HG02852 (cell line): ENCODE data around the gene SULT4A1.

Source experiments
- ATAC-seq: cut with Tn5 transposase; IDR thresholded peaks from one replicate; pipeline ENCODE4 v1.9.1; 2021; ENCODE audit warnings: mild to moderate bottlenecking, moderate library complexity; ENCODE audit not compliant: unreplicated experiment

SULT4A1 gene

GRCh38 chr22:43862882-43863202 is 529 bp upstream of the SULT4A1 start:
- ATAC-seq, result no peak

- ATAC-seq, result no peak
Observed at GRCh38 chr22:43861529-43861928, 784 bp downstream of the SULT4A1 start.

GRCh38 chr22:43860831-43861230 is 1.5 kb downstream of the SULT4A1 start:
- no peak for ATAC-seq

GRCh38 chr22:43860126-43860525 is 2.2 kb downstream of the SULT4A1 start:
- no peak for ATAC-seq

GRCh38 chr22:43859621-43860020 is 2.7 kb downstream of the SULT4A1 start:
- ATAC-seq, result no peak

DNA sequence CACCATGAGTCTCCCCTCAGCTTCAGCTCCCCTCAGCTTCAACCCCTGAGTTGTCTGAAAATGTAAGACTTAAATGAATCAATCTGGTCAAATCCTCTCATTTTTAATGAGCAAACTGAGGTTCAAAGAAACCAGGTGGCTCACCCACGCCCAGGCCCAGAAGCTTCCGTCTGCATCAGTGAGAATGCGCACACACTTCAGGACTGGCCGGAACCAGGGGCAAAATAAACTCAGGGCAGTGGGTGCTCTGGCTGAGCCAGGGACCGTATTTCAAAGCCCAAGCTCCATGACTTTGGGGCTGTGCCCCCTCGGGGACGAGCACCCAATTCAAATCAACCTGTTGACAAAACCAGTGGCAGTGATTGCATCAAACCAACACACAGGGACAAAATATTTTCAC is 3.1 kb downstream of the SULT4A1 start:
- ATAC-seq, result no peak

- no peak for ATAC-seq
Observed at GRCh38 chr22:43858156-43858895, 4.0 kb downstream of the SULT4A1 start.

- no peak for ATAC-seq
Observed at GRCh38 chr22:43857367-43857766, 4.9 kb downstream of the SULT4A1 start.

- no peak for ATAC-seq
Observed at GRCh38 chr22:43855431-43855830, 6.9 kb downstream of the SULT4A1 start.

- ATAC-seq, result no peak
Observed at GRCh38 chr22:43854786-43855271, 7.5 kb downstream of the SULT4A1 start.

DNA sequence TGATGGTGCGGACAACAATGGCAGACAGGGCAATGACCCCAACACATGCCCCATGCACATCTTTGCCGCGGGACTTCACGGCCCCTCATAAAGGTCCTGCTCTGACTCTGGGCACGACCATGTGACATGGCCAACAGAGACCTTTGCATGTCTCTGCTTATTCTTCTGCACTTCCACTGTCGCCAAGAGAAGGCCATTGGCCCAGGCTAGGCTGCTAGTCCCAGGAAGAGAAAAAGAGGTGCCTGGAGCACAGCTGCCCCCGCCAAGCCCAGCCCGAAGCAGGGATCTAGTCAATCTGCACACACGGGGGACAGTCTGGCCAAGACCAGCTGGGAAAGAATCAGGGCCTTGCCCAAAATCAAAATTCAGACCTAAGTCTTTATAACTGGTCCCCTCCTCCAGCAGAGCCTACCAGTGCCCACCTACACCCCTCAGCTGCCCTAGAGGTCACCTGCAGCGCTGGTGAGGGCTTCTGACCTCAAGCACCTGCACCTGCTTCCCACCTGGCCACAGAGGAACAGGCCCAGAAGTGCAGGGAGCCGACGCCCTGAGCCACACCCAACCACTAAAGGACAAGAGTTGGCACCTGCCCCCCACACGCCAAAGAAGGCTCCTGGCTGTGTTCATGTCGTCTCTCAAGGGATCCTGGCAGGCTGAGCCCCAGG is 8.1 kb downstream of the SULT4A1 start:
- no peak for ATAC-seq

DNA sequence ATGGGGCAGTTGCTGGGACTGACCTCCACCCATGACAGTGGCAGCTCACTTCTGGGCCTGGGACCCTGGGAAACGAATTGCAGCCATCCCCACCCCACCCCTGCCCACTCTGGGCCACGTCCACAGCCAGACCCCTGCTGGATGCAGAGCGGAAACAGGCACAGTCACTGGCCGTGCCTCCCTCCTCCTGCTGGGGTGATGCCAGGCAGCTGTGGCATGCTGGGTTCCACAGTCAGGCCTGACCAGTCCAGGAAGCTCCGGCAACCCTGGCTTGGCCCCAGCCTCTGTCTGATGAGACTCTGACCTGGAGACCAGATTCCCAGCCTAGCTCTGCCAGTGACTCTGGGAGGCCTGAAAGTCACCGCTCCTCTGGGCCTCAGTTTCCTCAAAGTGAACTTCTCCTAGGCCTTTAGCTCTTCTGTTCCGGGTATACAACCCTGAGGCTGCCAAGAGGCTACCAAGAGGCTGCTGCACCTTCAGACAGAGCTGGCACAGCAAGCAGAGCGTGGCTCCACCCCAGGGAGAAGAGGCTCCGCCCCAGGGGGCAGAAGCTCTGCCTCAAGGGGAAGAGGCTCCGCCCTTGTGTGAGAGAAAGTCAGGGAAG is 8.9 kb downstream of the SULT4A1 start:
- no peak for ATAC-seq

- no peak for ATAC-seq
Observed at GRCh38 chr22:43852573-43853327, 9.6 kb downstream of the SULT4A1 start.

DNA sequence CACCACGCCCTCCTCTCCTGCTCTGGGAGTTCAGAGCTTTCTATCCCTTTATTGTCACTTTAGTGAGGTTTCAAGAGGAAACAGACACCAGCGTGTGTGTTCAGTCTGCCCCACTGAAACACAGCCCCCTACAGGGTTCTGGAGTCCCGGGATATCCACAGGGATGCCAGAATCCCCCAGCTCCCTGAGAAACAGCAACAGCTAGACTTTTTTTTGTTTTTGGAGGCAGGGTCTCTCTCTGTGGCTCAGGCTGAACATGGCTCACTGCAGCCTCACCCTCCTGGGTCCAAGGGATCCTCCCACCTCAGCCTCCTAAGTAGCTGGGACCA is 10.4 kb downstream of the SULT4A1 start:
- ATAC-seq, result no peak

GRCh38 chr22:43851058-43851978 is 11.0 kb downstream of the SULT4A1 start:
- ATAC-seq, result no peak

DNA sequence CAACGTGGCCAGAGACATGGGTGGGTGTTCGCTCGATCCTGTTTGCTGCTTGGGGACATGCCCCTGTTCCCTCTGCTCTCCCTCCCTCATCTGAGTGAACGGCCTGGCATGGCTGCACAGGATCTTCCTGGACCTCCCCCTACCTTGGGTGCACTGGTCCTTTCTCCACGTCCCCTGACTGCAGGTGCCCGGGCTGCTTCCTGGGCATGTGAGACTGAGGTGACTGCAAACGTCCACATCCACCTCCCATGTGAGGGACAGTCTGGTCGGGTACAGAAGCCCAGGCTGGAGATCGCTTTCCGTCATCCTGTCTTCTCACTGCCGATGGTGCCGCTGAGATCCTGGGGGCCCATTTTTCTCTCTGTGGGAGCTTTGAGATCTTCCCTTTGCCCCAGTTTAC is 11.8 kb downstream of the SULT4A1 start:
- ATAC-seq, result no peak

- ATAC-seq, result no peak
Observed at GRCh38 chr22:43849731-43850130, 12.6 kb downstream of the SULT4A1 start.

GRCh38 chr22:43848366-43849171 is 13.7 kb downstream of the SULT4A1 start:
- ATAC-seq, result no peak

DNA sequence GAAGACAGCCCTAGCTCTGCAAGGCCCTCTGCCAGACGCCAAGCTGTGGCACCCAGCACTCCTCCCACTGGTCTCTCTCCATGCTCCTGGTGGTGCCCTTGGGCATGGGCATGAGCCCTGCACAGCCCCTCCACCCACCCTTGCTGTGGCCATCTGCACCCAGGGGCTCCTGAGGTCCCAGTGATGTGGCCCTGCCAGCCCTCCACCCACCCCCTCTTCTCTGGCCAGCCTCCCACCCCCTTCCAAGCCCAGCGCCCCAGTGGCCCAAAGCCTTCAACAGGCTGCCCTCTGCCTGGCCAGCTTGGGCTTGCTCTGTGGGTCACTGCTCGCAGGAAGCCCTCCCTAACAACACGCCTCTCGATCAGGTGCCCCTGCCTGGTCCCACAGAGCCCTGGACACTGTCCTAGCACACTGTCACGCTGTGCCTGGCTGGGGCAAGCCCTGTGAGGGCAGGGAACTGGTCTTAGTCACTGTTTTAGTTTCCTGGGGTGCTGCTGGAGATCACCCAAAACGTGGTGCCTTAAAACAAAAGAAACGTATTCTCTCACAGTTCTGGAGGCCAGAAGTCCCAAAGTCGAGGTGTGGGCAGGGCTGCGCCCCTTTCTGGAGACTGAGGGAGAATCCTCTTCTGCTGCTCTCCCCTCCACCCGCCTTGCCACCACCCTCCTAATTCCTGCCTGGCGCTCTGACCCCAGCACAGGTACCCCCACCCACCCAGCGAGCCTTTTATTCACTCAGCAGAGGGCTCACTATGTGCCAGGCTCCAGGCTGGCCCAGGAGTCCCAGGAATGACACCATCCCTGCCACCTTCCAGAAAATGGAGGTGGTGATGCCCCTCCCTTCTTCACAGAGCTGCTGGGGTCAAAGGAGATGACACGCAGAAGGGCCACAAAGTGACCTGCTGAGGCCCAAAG is 14.7 kb downstream of the SULT4A1 start:
- ATAC-seq, result no peak
